Nucleus accumbens (tissue), 56 donors: ENCODE measurements around the gene ANKS1A.

ENCODE experiments used
- DNase-seq, 56 donors: peaks; one replicate each; lab custom pipeline; 2025; lab: John Stamatoyannopoulos, UW

Gene ANKS1A

GRCh38 chr6:35049900-35050756 is 161.1 kb downstream of the ANKS1A start:
- peak in 44 of 56 donors; percentile 12 to 78 (median 52) for DNase-seq

DNA sequence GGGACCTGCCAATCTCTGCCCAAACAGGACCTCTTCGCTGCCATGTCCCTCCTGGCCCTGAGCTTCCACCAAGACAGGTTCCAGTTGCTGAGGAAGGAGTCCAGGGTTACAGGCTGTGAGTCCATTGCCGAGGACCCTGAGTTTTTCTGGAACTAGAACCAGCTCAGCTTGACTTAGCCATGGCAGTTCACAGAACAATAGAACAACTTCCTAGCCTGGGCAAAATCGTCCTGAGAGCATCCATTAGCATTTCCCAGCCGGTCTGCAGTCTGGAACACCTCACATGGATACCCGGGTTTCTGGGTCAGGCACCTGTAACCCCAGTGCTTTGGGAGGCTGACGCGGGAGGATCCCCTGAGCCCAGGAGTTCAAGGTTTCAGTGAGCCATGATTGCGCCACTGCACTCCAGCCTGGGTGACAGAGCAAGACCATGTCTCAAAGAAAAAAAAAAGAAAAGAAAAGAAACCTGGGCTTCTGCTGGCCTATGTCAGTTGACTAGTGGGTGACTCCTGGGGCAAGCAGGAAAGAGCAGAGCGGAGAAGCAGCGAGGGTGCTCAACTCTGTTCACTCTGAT is 161.8 kb downstream of the ANKS1A start:
- DNase-seq, result peak in 2 of 56 donors; percentile 7 to 11

GRCh38 chr6:35051396-35051795 is 162.3 kb downstream of the ANKS1A start:
- DNase-seq, result peak in 9 of 56 donors; percentile 13 to 55 (median 28)

DNA sequence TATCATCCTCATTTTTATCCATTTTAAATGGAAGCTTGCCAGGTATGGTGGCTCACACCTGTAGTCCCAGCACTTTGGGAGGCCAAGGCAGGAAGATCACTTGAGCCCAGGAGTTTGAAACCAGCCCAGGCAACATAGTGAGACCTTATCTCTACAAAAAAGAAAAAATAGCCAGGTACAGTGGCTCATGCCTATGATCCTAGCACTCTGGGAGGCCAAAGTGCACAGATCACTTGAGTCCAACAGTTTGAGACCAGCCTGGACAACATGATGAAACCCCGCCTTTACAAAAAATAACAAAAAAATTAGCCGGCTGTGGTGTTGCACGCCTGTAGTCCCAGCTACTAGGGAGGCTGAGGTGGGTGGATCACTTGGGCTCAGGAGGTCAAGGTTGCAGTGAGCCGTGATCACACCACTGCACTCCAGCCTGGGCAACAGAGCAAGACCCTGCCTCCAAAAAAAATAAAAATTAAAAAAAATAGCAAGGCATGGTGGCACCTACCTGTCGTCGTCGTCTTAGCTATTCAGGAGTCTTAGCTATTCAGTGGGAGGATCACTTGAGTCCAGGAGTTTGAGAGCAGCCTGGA is 163.0 kb downstream of the ANKS1A start:
- no peak for DNase-seq

DNA sequence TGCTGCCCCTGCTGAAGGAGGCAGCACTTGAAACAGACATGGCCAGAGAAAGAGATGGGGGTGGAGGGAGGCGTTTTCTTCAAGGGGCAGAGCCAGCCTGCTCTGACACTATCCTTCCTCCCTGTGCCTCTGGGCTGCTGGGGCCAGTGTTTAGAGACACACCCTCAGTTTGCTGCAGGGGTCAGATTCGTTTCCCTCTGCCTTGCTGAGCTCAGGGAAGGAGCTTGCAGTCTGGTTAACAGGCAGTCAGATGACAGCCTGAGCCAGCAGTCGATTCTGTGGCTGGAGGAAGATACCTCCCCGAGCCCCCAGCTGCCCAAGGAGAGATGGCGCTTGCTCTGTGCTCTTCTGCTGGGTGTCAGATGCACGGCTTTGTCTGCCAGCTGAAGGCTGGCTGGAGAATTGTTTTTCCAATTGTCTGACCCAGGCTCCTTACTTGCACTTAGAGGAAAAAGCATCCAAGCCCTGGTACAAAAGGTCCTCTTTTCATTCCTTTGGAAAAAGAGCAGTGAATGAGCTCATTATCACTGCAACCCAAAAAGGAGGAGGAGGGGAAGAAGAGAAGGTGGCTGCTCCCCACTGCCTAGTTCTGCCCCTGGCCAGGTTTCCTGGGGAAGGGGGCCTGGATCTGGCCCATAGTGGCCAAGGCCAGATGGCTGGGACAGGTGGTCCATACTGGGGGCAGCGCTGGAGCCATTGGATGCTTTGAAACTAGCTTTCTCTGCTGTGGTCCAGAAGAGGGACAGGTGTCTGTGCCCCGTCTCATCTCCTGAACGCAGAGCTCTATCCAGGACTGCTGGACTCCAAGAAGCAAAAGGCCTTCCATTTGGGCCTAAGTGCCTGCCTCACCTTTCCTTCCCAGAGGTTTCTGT is 163.9 kb downstream of the ANKS1A start:
- peak in 47 of 56 donors; percentile 12 to 70 (median 50) for DNase-seq

DNA sequence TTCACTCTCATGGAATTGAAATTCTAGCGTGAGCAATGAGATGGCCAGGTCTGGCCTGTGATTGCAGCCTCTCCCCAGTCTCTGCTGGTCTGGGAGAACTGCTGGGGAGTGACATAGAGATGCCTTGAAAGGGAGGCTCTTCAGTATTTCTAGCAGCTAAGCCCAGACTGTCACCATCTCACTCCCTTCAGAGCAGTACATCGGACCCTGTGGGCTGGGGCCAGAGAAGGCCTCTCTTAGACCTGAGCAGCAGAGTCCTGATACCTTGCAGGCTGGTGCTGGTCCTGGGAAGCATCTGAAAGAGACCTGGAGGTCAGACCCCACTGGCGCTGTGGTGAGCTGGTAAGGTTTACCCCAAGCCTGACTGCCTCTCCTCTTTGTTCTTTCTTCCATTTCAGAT is 164.6 kb downstream of the ANKS1A start:
- DNase-seq, result no peak

DNA sequence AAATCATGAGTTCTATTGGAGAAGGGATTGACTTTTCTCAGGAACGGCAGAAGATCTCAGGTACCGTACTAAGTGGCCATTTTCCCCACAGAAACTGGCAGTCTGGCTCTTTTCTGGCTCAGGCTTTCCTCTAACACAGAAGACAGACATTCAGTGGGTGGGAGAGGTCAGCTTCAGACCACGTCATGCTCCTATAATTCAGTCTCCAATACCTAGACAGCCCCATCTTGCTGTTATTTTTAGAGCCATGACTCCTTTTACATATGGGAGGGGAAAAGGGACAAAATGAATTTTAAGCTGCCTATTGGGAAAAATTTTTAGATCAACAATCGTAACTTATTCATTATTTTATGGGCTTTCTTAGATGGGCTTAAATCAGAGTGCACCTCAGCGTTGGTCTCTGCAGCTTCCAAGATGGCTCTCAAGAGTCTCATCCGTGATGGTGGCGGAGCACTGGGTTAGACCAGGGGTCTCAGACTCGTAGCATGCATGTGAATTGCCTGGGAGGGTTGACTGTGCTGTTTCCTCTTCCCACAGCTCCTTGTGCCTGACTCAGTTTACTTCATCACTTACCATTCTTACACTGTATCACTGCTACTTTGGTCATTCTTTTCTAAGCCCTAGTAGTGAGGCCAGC is 165.2 kb downstream of the ANKS1A start:
- DNase-seq, result no peak

GRCh38 chr6:35054743-35055130 is 165.7 kb downstream of the ANKS1A start:
- no peak for DNase-seq

DNA sequence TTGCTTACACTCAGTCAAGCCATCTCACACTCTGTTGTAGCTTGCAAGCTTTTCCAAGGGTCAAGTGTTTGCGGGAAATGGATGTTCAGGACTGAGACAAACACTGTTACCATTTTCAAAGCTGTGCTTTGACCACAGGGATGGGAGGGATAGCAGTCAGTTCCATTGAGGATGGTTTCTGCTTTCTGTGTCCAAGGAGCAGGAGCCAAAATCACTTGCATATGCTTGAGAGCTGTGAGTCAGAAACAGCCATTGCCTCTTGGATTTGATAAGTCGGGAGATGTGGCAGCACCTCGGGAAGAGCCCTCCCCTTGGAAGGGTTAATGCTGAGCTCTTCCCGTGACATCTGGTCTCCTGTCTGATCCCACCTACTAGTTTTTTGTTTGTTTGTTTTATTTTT is 166.8 kb downstream of the ANKS1A start:
- DNase-seq, result no peak

- no peak for DNase-seq
Observed at GRCh38 chr6:35056952-35057351, 167.9 kb downstream of the ANKS1A start.

DNA sequence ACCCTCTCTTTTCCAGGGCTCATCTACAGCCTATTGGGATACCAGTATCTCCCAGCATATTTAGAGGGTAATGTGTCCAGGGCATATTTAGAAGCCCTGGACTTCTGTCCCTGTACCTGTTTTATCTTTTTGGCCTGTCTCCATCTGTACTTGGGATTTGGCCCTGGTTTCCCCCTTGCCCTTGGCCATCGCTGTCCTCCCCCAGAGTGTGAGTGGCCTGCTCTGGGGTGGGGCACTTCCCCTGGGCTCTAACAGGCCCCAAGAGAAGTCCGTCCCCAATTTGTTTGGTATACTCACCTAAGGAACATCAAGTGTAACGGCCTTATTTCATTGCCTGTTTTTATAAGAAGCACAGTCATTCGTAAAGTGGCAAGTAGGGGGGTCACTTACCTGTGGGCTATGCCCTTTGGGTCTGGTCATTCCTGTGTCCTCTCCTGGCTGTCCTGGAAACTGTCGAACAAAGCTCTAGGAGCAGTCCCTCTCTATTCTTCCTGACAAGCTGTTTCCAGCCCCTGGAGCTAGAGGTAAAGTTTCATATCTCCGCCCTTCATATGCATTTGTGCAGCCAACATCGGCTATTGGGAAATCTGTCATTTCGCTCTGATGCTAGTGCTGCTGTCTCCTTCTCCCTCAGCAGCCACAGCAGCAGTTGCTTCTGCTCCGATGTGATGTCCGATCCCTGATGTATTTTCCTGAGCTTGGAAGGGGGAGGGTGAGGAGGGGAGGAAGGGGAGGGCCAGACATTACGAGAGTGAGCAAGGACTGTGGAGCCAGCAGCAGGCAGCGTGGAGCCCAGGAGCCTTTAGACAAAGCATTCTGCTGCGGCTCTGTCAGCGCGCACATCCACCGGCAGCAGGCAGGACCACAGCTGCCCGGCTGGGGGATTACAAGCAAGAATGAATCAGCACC is 168.6 kb downstream of the ANKS1A start:
- no peak for DNase-seq

GRCh38 chr6:35058358-35058675 is 169.3 kb downstream of the ANKS1A start:
- DNase-seq, result no peak

DNA sequence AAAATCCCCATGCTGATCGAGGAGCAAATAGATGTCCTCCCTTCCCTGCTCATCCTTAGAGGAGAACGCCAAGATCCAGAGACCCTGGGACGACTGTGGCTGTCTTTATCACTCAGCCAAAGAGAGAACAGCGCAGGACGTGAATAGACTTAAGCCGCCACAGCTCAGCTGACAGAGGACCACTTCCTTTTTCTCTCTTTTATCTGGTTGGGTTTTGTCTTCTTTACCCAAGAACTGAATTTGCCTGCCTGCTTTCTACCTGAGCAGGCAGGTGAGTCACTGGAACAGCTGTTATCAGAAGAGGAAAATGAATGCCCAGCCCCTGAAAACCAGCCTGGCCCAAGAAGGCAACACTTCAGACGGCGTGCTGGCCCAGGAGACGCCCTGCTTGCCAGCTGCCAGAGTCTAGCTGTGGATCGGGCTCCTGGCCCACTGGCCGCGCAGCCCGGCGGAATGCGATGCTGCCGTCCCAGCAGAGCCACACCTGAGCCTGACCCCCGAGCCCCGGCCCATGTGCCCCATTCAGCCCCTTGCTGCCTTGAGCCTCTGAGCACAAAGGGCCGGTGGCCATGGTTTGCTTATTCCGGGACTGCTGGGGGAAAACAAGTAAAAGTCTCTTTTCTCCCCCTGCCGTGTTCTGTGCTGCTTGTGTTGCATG is 169.9 kb downstream of the ANKS1A start:
- DNase-seq, result no peak

- peak in 2 of 56 donors; percentile 15 to 20 for DNase-seq
Observed at GRCh38 chr6:35059596-35060345, 170.7 kb downstream of the ANKS1A start.

DNA sequence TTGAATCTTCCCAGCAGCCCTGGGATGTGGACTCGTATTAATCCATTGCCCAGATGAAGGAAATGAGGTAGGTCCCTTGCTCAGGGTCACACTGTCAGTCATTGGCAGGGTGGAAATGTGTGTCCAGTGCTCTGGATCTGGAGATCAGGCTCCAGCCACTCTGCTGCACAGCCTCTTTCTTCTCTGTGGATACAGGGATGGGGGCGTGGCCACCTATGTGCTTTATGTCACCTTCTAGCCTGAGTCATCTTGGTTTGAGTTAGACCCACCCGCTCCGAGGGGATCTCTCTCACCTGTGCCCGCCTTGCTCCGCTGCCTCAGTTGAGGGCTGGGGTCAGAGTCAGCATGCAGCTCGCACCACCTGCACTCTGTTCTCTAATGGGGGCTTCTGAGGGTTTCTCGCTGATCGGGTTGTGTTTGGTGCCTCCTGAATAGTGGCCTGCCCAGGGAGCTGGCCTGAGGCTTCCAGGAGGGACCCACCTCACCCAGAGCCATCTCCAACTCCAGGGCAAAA is 172.1 kb downstream of the ANKS1A start:
- DNase-seq, result no peak

DNA sequence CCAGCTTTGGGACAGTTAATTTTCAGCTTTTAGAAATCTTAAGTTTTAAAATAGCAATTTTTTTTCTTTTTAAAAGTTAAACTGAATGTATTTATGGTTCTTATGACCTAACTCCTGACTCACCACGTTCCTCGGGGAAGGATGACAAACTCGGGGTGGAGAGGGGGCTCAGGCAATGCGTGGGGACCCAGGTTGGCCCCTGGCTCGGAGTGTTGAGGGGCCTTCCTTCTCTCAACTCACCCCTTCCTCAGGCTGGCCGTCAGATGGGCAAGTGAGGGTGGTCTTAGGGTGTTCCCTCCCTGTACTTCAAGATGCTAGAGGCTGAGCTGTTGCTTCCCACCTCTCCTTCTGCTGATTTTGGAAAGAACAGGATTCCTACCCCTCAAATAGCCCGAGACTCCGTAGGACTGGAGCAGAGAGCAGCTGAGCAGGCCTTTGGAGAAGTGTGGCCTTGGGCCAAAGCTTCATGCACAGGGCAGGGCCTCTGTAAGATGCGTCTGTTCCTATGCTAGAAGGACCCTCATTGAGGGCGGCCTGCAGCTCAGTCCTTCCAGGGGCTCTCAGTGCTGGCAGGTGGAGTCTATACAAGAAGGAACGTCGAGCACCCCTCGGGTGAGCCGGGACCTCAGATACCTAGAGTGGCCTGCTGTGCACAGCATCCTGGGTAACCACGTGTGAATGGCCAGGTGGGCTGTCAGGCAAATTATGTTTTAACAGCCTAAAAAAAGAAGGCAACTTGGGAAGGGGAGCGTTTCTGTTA is 172.8 kb downstream of the ANKS1A start:
- no peak for DNase-seq
